Uterus (tissue), 2 donors: Measurements from ENCODE around the gene SHISAL1.

Experiments used
- POLR2A ChIP-seq, 2 donors: fragments of 450-650 bp; IDR thresholded peaks; one replicate each; pipeline ENCODE4 v1.6.1; 2016; ENCODE audit warnings: antibody characterized with exemption in 2 of 2, mild to moderate bottlenecking in 1 of 2, moderate library complexity in 1 of 2
- TF ChIP-seq, protein P1 (sequence below), 4 experiments: fragments of 200-600 bp in 2 of 4; fragments of 450-650 bp in 2 of 4; sonication (generic) in 2 of 4; IDR thresholded peaks; one replicate each; pipeline ENCODE4 v1.5.1; 2016 to 2019; ENCODE audit warnings: antibody characterized with exemption in 4 of 4, mild to moderate bottlenecking in 2 of 4, moderate library complexity in 1 of 4

DNA sequence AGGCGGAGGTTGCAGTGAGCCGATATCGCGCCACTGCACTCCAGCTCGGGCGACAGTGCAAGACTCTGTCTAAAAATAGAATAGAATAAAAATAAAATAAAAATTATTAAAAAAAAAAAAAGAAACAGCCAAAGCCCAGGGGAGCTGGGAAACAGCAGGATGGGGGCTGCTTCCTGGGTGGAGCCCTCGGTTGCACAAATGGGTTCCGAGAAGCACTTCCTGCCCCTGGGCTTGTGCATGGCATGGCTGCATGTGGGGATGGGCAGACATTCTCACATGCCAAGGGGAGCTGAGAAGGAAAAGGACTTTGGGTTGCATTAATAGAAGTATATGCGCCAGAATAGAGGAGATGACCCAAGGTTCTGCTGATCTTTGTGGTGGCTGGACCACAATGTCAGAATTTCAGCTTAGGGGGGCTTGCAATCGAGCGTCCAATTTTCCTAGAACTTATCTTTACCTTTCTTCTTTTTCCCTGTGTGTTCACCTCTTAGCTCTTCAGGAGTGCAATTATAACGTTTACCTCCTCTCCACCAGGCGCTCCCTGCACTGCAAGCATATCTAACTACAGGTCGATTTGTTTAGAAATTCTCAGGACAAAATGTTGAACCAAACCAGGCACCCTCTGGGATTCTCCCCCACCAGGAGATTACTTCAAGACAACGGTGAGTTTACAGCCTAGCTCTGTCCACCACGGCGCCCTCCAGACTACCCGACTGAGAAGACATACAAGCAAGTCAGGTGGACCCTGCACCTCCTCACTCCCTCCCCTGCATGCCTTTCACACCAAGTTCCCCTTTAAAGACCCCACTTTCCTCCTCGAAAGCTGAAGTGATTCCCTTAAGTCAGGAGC, 53.2 kb downstream of the SHISAL1 start:
- TF ChIP-seq, protein P1, sequence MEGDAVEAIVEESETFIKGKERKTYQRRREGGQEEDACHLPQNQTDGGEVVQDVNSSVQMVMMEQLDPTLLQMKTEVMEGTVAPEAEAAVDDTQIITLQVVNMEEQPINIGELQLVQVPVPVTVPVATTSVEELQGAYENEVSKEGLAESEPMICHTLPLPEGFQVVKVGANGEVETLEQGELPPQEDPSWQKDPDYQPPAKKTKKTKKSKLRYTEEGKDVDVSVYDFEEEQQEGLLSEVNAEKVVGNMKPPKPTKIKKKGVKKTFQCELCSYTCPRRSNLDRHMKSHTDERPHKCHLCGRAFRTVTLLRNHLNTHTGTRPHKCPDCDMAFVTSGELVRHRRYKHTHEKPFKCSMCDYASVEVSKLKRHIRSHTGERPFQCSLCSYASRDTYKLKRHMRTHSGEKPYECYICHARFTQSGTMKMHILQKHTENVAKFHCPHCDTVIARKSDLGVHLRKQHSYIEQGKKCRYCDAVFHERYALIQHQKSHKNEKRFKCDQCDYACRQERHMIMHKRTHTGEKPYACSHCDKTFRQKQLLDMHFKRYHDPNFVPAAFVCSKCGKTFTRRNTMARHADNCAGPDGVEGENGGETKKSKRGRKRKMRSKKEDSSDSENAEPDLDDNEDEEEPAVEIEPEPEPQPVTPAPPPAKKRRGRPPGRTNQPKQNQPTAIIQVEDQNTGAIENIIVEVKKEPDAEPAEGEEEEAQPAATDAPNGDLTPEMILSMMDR (IDR thresholded peaks at IDR 0.05), result no peak
- no peak for TF ChIP-seq POLR2A (IDR thresholded peaks at IDR 0.05)
